SH-SY5Y (cell line): ENCODE data around the gene MKX.

Source experiments
- GATA2 ChIP-seq: IDR thresholded peaks from 2 replicates; pipeline ENCODE4 v1.6.1; 2011; ENCODE audit warnings: mild to moderate bottlenecking, low read depth, low read length
- GATA3 ChIP-seq: IDR thresholded peaks from 2 replicates; pipeline ENCODE4 v1.6.1; 2011; ENCODE audit warnings: low read depth, mild to moderate bottlenecking, low read length, moderate library complexity

DNA sequence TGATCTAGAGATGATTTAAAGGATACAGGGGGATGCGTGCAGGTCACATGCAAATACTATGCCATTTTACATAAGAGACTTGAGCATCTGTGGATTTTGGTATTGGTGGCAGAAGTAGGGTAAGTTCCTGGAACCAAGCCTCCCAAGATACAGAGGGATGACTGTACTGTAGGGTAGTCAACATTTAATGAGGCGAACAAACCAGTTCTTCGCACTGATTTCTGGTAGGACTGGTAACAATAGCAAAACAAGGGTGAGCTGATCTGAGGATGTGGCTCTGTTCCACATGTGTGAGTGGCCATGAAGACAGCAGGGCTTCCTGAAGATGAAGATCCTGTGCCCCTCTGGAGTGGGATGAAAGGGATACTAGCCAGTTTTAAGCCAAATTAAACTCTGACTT lies 36.3 kb downstream of the MKX start:
- TF ChIP-seq GATA2 = no peak
- no peak for TF ChIP-seq GATA3
